ENCODE results near the gene PDE7B.

GRCh38 chr6:135995545-135995898 is 144.0 kb downstream of the PDE7B start:
- TF ChIP-seq CTCF (conservative IDR thresholded peaks at IDR 0.05) (no peak), ZFX (IDR thresholded peaks at IDR 0.05) (no peak)

All from C4-2B (cell line).